ENCODE results near the gene MSRB3.

GRCh38 chr12:65495233-65495632 lies 216.8 kb downstream of the MSRB3 start:
- TF ChIP-seq EZH2phosphoT487 (conservative IDR thresholded peaks at IDR 0.05; ENCODE audit: low read length): no peak
- TF ChIP-seq CTCF (IDR thresholded peaks at IDR 0.05; ENCODE audit: insufficient read depth, low read length, poor library complexity, severe bottlenecking): no peak
